ENCODE results near the gene ICAM5. TPM values are rescaled to one million over a fixed set of nuclear protein-coding genes. Genes with fewer than 3 reads are reported as not detected.

The ICAM5 gene
- total RNA-seq, 1 experiment from 2014 or later, result 53.9 TPM

DNA sequence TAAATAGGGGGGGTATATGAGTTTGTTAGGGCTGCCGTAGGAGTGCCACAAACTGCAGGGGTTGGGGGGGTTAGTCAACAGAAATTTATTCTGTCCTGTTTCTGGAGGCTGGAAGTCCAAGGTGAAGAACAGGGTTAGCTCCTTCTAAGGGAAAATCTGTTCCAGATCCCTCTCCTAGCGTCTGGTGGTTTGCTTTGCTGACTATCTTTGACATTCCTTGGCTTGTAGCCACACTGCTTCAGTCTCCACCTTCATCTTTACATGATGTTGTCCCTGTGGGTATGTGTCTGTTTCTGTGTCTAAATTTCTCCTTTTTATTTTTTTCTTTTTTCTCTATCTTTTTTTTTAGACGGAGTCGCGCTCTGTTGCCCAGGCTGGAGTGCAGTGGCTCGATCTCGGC lies 27.0 kb upstream of the ICAM5 start:
- Histone ChIP-seq H3K9ac (ENCODE audit: low read length) (no peak overlapping the region), H3K9me3 (ENCODE audit: control insufficient read depth in 1 of 2, insufficient read depth in 1 of 2, low read depth in 1 of 2, low read length in 2 of 2) (no peaks in the 10 kb centered on the region), H3K9me2 (ENCODE audit: insufficient read depth) (no peaks in the 10 kb centered on the region), H3K27ac (ENCODE audit: low read depth, low read length) (no peak overlapping the region), H2AFZ (ENCODE audit: low read depth, low read length, poor library complexity, severe bottlenecking) (no peak overlapping the region), H3K4me2 (ENCODE audit: low read length) (no peak overlapping the region), H4K20me1 (ENCODE audit: insufficient read depth) (no peaks in the 10 kb centered on the region; the same call in 1 of the 2 replicates), H3K4me1 (ENCODE audit: control insufficient read depth in 1 of 2, insufficient read depth in 2 of 2, low read length in 2 of 2) (peaks cover 24 to 32% of the 10 kb centered on the region in 2 experiments), H3K4me3 (replicated peaks in 1 of 2; ENCODE audit: low read depth in 1 of 2, low read length in 2 of 2) (no peak overlapping the region), H3K27me3 (ENCODE audit: insufficient read depth, low read length) (no peaks in the 10 kb centered on the region), H3K79me2 (ENCODE audit: insufficient read depth, low read length) (no peaks in the 10 kb centered on the region), H3K36me3 (ENCODE audit: control insufficient read depth in 1 of 2, insufficient read depth in 2 of 2, low read length in 2 of 2) (peaks cover 0 to 11% of the 10 kb centered on the region in 2 experiments; a peak in 1 of 4 replicates)
- POLR2A ChIA-PET, result no interaction called here
- ATAC-seq (no peak), DNase-seq (ENCODE audit: low read depth, low spot score) (no peak)
- RAD21 ChIA-PET (ENCODE audit: low non-redundant PET in 1 of 2, low total read pairs in 2 of 2, uncharacterized antibody in 2 of 2, unreplicated experiment in 2 of 2), result interaction anchor here in 1 of 2 experiments (0.7 kb wide), 1 partner anchor 1144 kb away, joined by 3 read pairs; no protein-coding TSS in a partner anchor
- no TSS peak for BruUV-seq (replicated peaks)
- TF ChIP-seq ZFX (IDR thresholded peaks at IDR 0.05), result no peak
- no peak for TF ChIP-seq POLR2AphosphoS5 (IDR thresholded peaks at IDR 0.05; ENCODE audit: low read depth, low read length)
- no peak for TF ChIP-seq SP1 (IDR thresholded peaks at IDR 0.05; ENCODE audit: low read depth)
- no peak for TF ChIP-seq SIN3A (IDR thresholded peaks at IDR 0.05; ENCODE audit: low read depth)
- no peak for TF ChIP-seq YY1 (IDR thresholded peaks at IDR 0.05; ENCODE audit: extremely low read depth, insufficient replicate concordance, low read depth, low read length)
- no peak for TF ChIP-seq CEBPB (IDR thresholded peaks at IDR 0.05; ENCODE audit: low read depth)
- TF ChIP-seq, protein P1, sequence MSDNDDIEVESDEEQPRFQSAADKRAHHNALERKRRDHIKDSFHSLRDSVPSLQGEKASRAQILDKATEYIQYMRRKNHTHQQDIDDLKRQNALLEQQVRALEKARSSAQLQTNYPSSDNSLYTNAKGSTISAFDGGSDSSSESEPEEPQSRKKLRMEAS (IDR thresholded peaks at IDR 0.05), result no peak
- TF ChIP-seq, protein P2, sequence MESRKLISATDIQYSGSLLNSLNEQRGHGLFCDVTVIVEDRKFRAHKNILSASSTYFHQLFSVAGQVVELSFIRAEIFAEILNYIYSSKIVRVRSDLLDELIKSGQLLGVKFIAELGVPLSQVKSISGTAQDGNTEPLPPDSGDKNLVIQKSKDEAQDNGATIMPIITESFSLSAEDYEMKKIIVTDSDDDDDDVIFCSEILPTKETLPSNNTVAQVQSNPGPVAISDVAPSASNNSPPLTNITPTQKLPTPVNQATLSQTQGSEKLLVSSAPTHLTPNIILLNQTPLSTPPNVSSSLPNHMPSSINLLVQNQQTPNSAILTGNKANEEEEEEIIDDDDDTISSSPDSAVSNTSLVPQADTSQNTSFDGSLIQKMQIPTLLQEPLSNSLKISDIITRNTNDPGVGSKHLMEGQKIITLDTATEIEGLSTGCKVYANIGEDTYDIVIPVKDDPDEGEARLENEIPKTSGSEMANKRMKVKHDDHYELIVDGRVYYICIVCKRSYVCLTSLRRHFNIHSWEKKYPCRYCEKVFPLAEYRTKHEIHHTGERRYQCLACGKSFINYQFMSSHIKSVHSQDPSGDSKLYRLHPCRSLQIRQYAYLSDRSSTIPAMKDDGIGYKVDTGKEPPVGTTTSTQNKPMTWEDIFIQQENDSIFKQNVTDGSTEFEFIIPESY (IDR thresholded peaks at IDR 0.05; ENCODE audit: extremely low read depth, insufficient replicate concordance, low read length), result no peak
- no peak for TF ChIP-seq EGR1 (IDR thresholded peaks at IDR 0.05; ENCODE audit: low read depth)
- intact Hi-C loops (cut with micrococcal nuclease), result no loop called here
- CTCF ChIA-PET, result interaction anchor here (7.7 kb wide), 1 partner anchor 128 kb away, joined by 233 read pairs; no protein-coding TSS in a partner anchor

Measured in HCT116 (cell line).